Measurements from ENCODE around the gene BAIAP2L2. TPM values are rescaled to one million over a fixed set of nuclear protein-coding genes. Genes with fewer than 3 reads are reported as not detected.

Gene BAIAP2L2
- total RNA-seq, 1 experiment from 2014 or later: 2.3 TPM

DNA sequence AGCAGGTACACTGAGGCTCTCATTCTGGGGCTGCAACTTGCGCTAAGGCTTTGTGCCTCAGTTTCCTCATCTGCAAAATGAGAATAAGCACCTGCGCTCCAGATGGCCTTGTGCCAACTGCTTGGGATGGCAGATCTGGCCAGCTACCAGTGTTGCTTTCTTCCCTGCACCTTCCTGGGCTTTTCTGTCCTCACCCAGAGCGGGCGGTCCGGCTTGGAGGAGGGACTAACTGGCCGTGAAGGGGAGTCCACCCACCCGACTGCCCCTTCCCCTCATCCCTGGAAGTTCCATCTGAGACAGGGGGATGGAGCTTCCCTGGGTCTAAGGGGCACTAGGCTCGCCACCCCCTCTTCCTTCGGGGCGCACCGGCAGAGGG, 30.0 kb downstream of the BAIAP2L2 start:
- TF ChIP-seq, protein P1, sequence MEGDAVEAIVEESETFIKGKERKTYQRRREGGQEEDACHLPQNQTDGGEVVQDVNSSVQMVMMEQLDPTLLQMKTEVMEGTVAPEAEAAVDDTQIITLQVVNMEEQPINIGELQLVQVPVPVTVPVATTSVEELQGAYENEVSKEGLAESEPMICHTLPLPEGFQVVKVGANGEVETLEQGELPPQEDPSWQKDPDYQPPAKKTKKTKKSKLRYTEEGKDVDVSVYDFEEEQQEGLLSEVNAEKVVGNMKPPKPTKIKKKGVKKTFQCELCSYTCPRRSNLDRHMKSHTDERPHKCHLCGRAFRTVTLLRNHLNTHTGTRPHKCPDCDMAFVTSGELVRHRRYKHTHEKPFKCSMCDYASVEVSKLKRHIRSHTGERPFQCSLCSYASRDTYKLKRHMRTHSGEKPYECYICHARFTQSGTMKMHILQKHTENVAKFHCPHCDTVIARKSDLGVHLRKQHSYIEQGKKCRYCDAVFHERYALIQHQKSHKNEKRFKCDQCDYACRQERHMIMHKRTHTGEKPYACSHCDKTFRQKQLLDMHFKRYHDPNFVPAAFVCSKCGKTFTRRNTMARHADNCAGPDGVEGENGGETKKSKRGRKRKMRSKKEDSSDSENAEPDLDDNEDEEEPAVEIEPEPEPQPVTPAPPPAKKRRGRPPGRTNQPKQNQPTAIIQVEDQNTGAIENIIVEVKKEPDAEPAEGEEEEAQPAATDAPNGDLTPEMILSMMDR (conservative IDR thresholded peaks at IDR 0.05): no peak
- Histone ChIP-seq H2BK5ac (ENCODE audit: insufficient read length, low read length) (no peak overlapping the region), H3T11ph (ENCODE audit: low read length) (no peak overlapping the region), H3K79me1 (ENCODE audit: insufficient read depth, low read depth, low read length, poor library complexity, severe bottlenecking) (no peaks in the 10 kb centered on the region), H2BK120ac (ENCODE audit: low read depth, low read length, poor library complexity, severe bottlenecking) (no peak overlapping the region), H4K91ac (ENCODE audit: insufficient read length, low read depth, low read length) (no peak overlapping the region), H3K23me2 (ENCODE audit: insufficient read length, low read depth, low read length, poor library complexity, severe bottlenecking) (no peaks in the 10 kb centered on the region), H4K5ac (ENCODE audit: insufficient read length, low read depth, low read length) (no peak overlapping the region), H2BK20ac (ENCODE audit: low read depth, low read length, poor library complexity, severe bottlenecking) (no peak overlapping the region), H3K14ac (ENCODE audit: insufficient read depth, low read length) (no peak overlapping the region; the same call in 1 of the 2 replicates), H2BK12ac (ENCODE audit: insufficient read length, low read depth, low read length) (no peak overlapping the region), H4K20me1 (ENCODE audit: control insufficient read depth, insufficient read depth, insufficient read length) (no peaks in the 10 kb centered on the region), H3K27me3 (ENCODE audit: insufficient read depth, low read length) (peaks cover 5% of the 10 kb centered on the region; the same call in 1 of the 2 replicates), H2AFZ (ENCODE audit: low read length) (no peak overlapping the region), H2AK5ac (ENCODE audit: insufficient read length, low read length) (no peak overlapping the region), H3K4me1 (ENCODE audit: insufficient read depth, low read length) (no peaks in the 10 kb centered on the region; the same call in 1 of the 2 replicates), H3K56ac (ENCODE audit: insufficient read length, low read depth, low read length) (no peak overlapping the region), H3K18ac (ENCODE audit: insufficient read length, low read depth, low read length) (no peak overlapping the region), H3K27ac (ENCODE audit: insufficient read length, low read depth, low read length) (no peak overlapping the region), H3K4me2 (ENCODE audit: insufficient read depth, insufficient read length, low read length) (no peak overlapping the region), H3K23ac (ENCODE audit: insufficient read length, low read depth, low read length) (no peak overlapping the region), H3K9me3 (ENCODE audit: control insufficient read depth, low read depth, low read length) (no peaks in the 10 kb centered on the region), H3K9ac (ENCODE audit: extremely low read depth, insufficient read length, low read length) (no peak overlapping the region), H3K79me2 (ENCODE audit: insufficient read depth, low read length) (no peaks in the 10 kb centered on the region), H2BK15ac (ENCODE audit: low read depth, low read length) (no peak overlapping the region), H3K4ac (ENCODE audit: low read depth, low read length) (no peak overlapping the region), H4K8ac (replicated peaks; ENCODE audit: insufficient read length, low read depth, low read length) (no peak overlapping the region)
- H3K4me1 Mint-ChIP-seq: peaks cover 13 to 31% of the 10 kb centered on the region in 2 experiments
- no peak for DNase-seq
- peaks cover 23% of the 10 kb centered on the region for H3K27me3 Mint-ChIP-seq (ENCODE audit: low read depth)
- H3K36me3 Mint-ChIP-seq (ENCODE audit: insufficient read depth in 1 of 3, low read depth in 3 of 3): peaks cover 0 to 10% (median 5%) of the 10 kb centered on the region in 3 experiments; a peak in 4 of 7 replicates
- no CpG with 5 or more reads among the region's 11 CpGs for WGBS (ENCODE audit: extremely low coverage, insufficient read length, low lambda C conversion rate)
- H3K27ac Mint-ChIP-seq: no peak overlapping the region
- H3K9me3 Mint-ChIP-seq: no peaks in the 10 kb centered on the region
- H3K4me3 Mint-ChIP-seq: no peak overlapping the region; a peak in 1 of 5 replicates

Measured in H9 (cell line).